PC-9 (cell line): Measurements from ENCODE around the gene BAHD1. TPM values are rescaled to one million over a fixed set of nuclear protein-coding genes. Genes with fewer than 3 reads are reported as not detected.

Experiments used
- BruUV-seq: library from RNA; stranded (reverse); fragments of 400-500 nt; replicated peaks from 2 replicates; lab custom pipeline; 2021; lab: Mats Ljungman, UMichigan
- CTCF ChIA-PET: fragments of 300-600 bp; sonication (Branson Sonifier 250); formaldehyde crosslinking; loops from one replicate; lab custom pipeline; 2022; ENCODE audit warnings: antibody characterized with exemption; lab: Charles Lee
- POLR2A ChIA-PET: fragments of 300-600 bp; sonication (Branson Sonifier 250); formaldehyde crosslinking; loops from one replicate; lab custom pipeline; 2022; ENCODE audit warnings: antibody characterized with exemption; ENCODE audit not compliant: unreplicated experiment; lab: Charles Lee
- DNase-seq, 2 experiments: peaks; one replicate each; pipeline versions ENCODE4 v3.0.0 to v3.0.0-alpha.2; 2015 to 2022; ENCODE audit warnings: mixed read lengths in 1 of 2
- H2AFZ ChIP-seq: fragments of 200-600 bp; sonication (generic); 2 replicates; pipeline ENCODE4 v1.8.1; 2017; ENCODE audit warnings: antibody characterized with exemption
- H3F3A ChIP-seq: fragments of 200-600 bp; sonication (generic); 2 replicates; pipeline ENCODE4 v1.8.1; 2017; ENCODE audit warnings: antibody characterized with exemption, mild to moderate bottlenecking, low read depth; ENCODE audit not compliant: insufficient read depth
- H3K27ac ChIP-seq: fragments of 200-600 bp; sonication (generic); 2 replicates; pipeline ENCODE4 v1.6.1; 2016; ENCODE audit warnings: mixed run types
- H3K27me3 ChIP-seq: fragments of 200-600 bp; sonication (generic); 2 replicates; pipeline ENCODE4 v1.6.1; 2016; ENCODE audit warnings: low read depth, mixed run types; ENCODE audit not compliant: insufficient read depth
- H3K36me3 ChIP-seq: fragments of 200-600 bp; sonication (generic); 2 replicates; pipeline ENCODE4 v1.6.1; 2016; ENCODE audit warnings: low read depth, mixed run types
- H3K4me1 ChIP-seq: fragments of 200-600 bp; sonication (generic); replicated peaks from 2 replicates; pipeline ENCODE4 v1.6.1; 2016; ENCODE audit warnings: mixed run types; ENCODE audit not compliant: insufficient read depth
- H3K4me2 ChIP-seq: fragments of 200-600 bp; sonication (generic); 2 replicates; pipeline ENCODE4 v1.6.1; 2017; ENCODE audit warnings: mixed run types
- H3K4me3 ChIP-seq: fragments of 200-600 bp; sonication (generic); 2 replicates; pipeline ENCODE4 v1.6.1; 2016; ENCODE audit warnings: mixed run types
- H3K79me2 ChIP-seq: fragments of 200-600 bp; sonication (generic); 2 replicates; pipeline ENCODE4 v1.6.1; 2017; ENCODE audit warnings: low read depth, mixed run types
- H3K9me2 ChIP-seq: fragments of 200-600 bp; sonication (generic); 2 replicates; pipeline ENCODE4 v1.8.1; 2017; ENCODE audit warnings: mild to moderate bottlenecking; ENCODE audit not compliant: insufficient read depth
- H3K9me3 ChIP-seq: fragments of 200-600 bp; sonication (generic); 2 replicates; pipeline ENCODE4 v1.8.1; 2016; ENCODE audit warnings: low read depth; ENCODE audit not compliant: insufficient read depth
- H4K20me1 ChIP-seq: fragments of 200-600 bp; sonication (generic); 2 replicates; pipeline ENCODE4 v1.8.1; 2017; ENCODE audit not compliant: insufficient read depth
- EZH2 ChIP-seq: fragments of 200-600 bp; sonication (generic); IDR thresholded peaks from 2 replicates; pipeline ENCODE4 v1.8.0; 2017; ENCODE audit warnings: antibody characterized with exemption, low read depth
- intact Hi-C: fragments of 100-400 bp; cut with micrococcal nuclease; formaldehyde crosslinking; loops from one replicate; pipeline ENCODE4 v1.10.0; 2022; ENCODE audit not compliant: unreplicated experiment
- total RNA-seq: library from RNA; stranded (reverse); gene quantifications from 2 replicates; pipeline ENCODE4 v1.2.3, GENCODE V29; 2021
- TF ChIP-seq, protein P1 (sequence below): fragments of 200-600 bp; sonication (generic); conservative IDR thresholded peaks from 2 replicates; pipeline ENCODE4 v1.6.1; 2017; ENCODE audit warnings: mixed run types, antibody characterized with exemption, mild to moderate bottlenecking, moderate library complexity

Gene BAHD1
- total RNA-seq, 1 experiment from 2014 or later, result 19.1 TPM

DNA sequence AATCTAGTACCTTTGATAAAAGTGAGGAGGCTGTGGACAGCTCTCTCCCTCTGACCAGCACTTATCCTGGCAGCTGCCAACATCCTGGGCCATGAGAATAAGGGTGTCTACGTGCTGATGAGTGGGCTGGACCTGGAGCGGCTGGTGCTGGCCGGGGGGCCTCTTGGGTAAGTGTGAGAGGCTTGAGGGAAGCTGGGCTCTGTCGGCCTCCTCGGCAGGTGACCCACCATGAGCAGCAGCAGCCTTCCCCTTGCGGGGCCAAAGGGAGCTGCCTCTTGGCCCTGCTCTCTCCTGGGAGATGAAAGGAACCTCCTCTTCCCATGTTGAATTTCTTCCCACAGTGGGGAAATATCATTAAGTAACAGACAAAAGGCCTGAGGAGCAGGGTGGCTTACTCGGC lies 25.9 kb upstream of the BAHD1 start:
- Histone ChIP-seq H3K4me1 (no peaks in the 10 kb centered on the region), H3K79me2 (no peaks in the 10 kb centered on the region), H3K9me2 (no peaks in the 10 kb centered on the region), H2AFZ (no peak overlapping the region), H3K4me2 (no peak overlapping the region), H3K9me3 (no peaks in the 10 kb centered on the region), H3K27me3 (no peaks in the 10 kb centered on the region), H3K36me3 (peaks cover 12% of the 10 kb centered on the region; the same call in 1 of the 2 replicates), H3K27ac (no peak overlapping the region), H3K4me3 (no peak overlapping the region), H3F3A (peaks cover 3% of the 10 kb centered on the region; the same call in 1 of the 2 replicates), H4K20me1 (no peaks in the 10 kb centered on the region)
- intact Hi-C loops, result no loop called here
- ChIA-PET CTCF (no interaction called here), POLR2A (no interaction called here)
- TF ChIP-seq EZH2, result no peak
- TF ChIP-seq, protein P1, sequence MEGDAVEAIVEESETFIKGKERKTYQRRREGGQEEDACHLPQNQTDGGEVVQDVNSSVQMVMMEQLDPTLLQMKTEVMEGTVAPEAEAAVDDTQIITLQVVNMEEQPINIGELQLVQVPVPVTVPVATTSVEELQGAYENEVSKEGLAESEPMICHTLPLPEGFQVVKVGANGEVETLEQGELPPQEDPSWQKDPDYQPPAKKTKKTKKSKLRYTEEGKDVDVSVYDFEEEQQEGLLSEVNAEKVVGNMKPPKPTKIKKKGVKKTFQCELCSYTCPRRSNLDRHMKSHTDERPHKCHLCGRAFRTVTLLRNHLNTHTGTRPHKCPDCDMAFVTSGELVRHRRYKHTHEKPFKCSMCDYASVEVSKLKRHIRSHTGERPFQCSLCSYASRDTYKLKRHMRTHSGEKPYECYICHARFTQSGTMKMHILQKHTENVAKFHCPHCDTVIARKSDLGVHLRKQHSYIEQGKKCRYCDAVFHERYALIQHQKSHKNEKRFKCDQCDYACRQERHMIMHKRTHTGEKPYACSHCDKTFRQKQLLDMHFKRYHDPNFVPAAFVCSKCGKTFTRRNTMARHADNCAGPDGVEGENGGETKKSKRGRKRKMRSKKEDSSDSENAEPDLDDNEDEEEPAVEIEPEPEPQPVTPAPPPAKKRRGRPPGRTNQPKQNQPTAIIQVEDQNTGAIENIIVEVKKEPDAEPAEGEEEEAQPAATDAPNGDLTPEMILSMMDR, result no peak
- no peak for DNase-seq
- no TSS peak for BruUV-seq

DNA sequence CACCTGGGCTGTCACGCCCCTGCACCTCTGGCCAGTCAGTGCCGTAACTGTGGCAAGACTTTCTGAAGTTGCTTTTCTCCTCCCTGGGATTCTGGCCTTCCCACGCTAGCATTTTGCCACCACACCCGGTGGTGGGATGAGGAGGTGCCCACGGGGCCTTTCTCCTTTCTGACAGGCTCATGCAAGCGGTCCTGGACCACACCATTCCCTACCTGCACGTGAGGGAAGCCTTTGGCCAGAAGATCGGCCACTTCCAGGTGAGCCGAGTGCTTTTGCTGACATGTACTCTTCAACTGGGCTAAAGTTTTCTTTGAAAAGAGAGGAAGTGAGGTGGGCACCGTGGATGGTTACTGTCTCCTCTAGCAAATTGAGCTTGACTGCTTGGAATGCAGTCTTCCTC lies 25.5 kb upstream of the BAHD1 start:
- intact Hi-C loops, result no loop called here
- ChIA-PET POLR2A (no interaction called here), CTCF (no interaction called here)
- no peaks in the 10 kb centered on the region for H3K27me3 ChIP-seq
- H2AFZ ChIP-seq, result no peak overlapping the region
- TF ChIP-seq, protein P1, result no peak
- no peak for TF ChIP-seq EZH2
- H3K4me1 ChIP-seq, result peaks cover 4% of the 10 kb centered on the region
- no peak overlapping the region for H3K4me2 ChIP-seq
- DNase-seq, result no peak
- no peaks in the 10 kb centered on the region for H3K9me2 ChIP-seq
- peaks cover 7% of the 10 kb centered on the region for H3F3A ChIP-seq
- H3K79me2 ChIP-seq, result no peaks in the 10 kb centered on the region
- no peak overlapping the region for H3K27ac ChIP-seq
- H3K36me3 ChIP-seq, result peaks cover 12% of the 10 kb centered on the region; the same call in 1 of the 2 replicates
- no peaks in the 10 kb centered on the region for H3K9me3 ChIP-seq
- no TSS peak for BruUV-seq
- no peaks in the 10 kb centered on the region for H4K20me1 ChIP-seq
- no peak overlapping the region for H3K4me3 ChIP-seq

DNA sequence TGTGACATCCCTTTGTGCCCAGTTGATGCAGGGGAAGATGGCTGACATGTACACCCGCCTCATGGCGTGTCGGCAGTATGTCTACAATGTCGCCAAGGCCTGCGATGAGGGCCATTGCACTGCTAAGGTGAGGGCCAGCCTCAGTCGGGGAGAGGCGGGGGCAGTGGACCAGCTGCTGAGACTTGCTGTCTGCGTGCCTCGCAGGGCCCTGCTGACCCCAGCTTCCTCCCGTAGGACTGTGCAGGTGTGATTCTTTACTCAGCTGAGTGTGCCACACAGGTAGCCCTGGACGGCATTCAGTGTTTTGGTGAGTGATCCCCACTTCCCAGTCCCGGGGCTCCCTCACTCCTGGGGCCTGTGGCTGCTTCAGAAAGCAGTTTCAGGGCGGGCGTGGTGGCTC lies 24.7 kb upstream of the BAHD1 start:
- H3K36me3 ChIP-seq, result 0 out of 2 replicates have a peak, but pooled peaks cover 6% of the 10 kb centered on the region
- H3K4me2 ChIP-seq, result no peak overlapping the region
- BruUV-seq, result no TSS peak
- no peaks in the 10 kb centered on the region for H4K20me1 ChIP-seq
- ChIA-PET POLR2A (no interaction called here), CTCF (no interaction called here)
- TF ChIP-seq, protein P1, result no peak
- TF ChIP-seq EZH2, result no peak
- H3K27me3 ChIP-seq, result no peaks in the 10 kb centered on the region
- H3K4me3 ChIP-seq, result no peak overlapping the region
- peaks cover 15% of the 10 kb centered on the region for H3F3A ChIP-seq
- no peak overlapping the region for H3K27ac ChIP-seq
- DNase-seq, result no peak
- H3K9me3 ChIP-seq, result no peaks in the 10 kb centered on the region
- no peak overlapping the region for H2AFZ ChIP-seq
- intact Hi-C loops, result no loop called here
- no peaks in the 10 kb centered on the region for H3K79me2 ChIP-seq
- no peaks in the 10 kb centered on the region for H3K9me2 ChIP-seq
- peaks cover 12% of the 10 kb centered on the region for H3K4me1 ChIP-seq
